ENCODE data around the gene XPO1.

Gene XPO1

GRCh38 chr2:61456746-61457420, 81.3 kb downstream of the XPO1 start:
- TF ChIP-seq CREB1 (IDR thresholded peaks at IDR 0.05; ENCODE audit: low read depth), result no peak
- TF ChIP-seq EP300 (IDR thresholded peaks at IDR 0.05; ENCODE audit: borderline replicate concordance), result no peak

GRCh38 chr2:61456070-61456745, 81.9 kb downstream of the XPO1 start:
- no peak for TF ChIP-seq MAX (IDR thresholded peaks at IDR 0.05)
- TF ChIP-seq EGR1 (IDR thresholded peaks at IDR 0.05), result no peak
- TF ChIP-seq REST (IDR thresholded peaks at IDR 0.05; ENCODE audit: low read depth), result no peak
- TF ChIP-seq TEAD4 (IDR thresholded peaks at IDR 0.05), result no peak
- TF ChIP-seq NFIC (IDR thresholded peaks at IDR 0.05), result no peak
- TF ChIP-seq RAD21 (IDR thresholded peaks at IDR 0.05; ENCODE audit: low read depth), result no peak
- no peak for TF ChIP-seq ZBTB7A (IDR thresholded peaks at IDR 0.05; ENCODE audit: low read depth)
- TF ChIP-seq YY1 (IDR thresholded peaks at IDR 0.05; ENCODE audit: low read depth), result no peak
- no peak for TF ChIP-seq EP300 (IDR thresholded peaks at IDR 0.05; ENCODE audit: borderline replicate concordance)
- TF ChIP-seq TCF12 (IDR thresholded peaks at IDR 0.05; ENCODE audit: low read depth), result no peak
- TF ChIP-seq CEBPB (IDR thresholded peaks at IDR 0.05), result no peak
- TF ChIP-seq TAF1 (IDR thresholded peaks at IDR 0.05; ENCODE audit: low read depth), result no peak

- no peak for TF ChIP-seq RAD21 (IDR thresholded peaks at IDR 0.05; ENCODE audit: low read depth)
- no peak for TF ChIP-seq TAF1 (IDR thresholded peaks at IDR 0.05; ENCODE audit: low read depth)
- TF ChIP-seq TEAD4 (IDR thresholded peaks at IDR 0.05), result no peak
- no peak for TF ChIP-seq EP300 (IDR thresholded peaks at IDR 0.05; ENCODE audit: borderline replicate concordance)
- TF ChIP-seq REST (IDR thresholded peaks at IDR 0.05; ENCODE audit: low read depth), result no peak
- TF ChIP-seq ZBTB7A (IDR thresholded peaks at IDR 0.05; ENCODE audit: low read depth), result no peak
- no peak for TF ChIP-seq FOXM1 (IDR thresholded peaks at IDR 0.05; ENCODE audit: borderline replicate concordance, low read depth)
- no peak for TF ChIP-seq USF1 (IDR thresholded peaks at IDR 0.05)
- TF ChIP-seq MAX (IDR thresholded peaks at IDR 0.05), result no peak
Measured at GRCh38 chr2:61454383-61454782, 83.8 kb downstream of the XPO1 start.

GRCh38 chr2:61452392-61452791, 85.8 kb downstream of the XPO1 start:
- no peak for TF ChIP-seq CEBPB (IDR thresholded peaks at IDR 0.05)

- TF ChIP-seq CEBPB (IDR thresholded peaks at IDR 0.05) (no peak), TCF12 (IDR thresholded peaks at IDR 0.05; ENCODE audit: low read depth) (no peak), MAX (IDR thresholded peaks at IDR 0.05) (no peak), EP300 (IDR thresholded peaks at IDR 0.05; ENCODE audit: borderline replicate concordance) (no peak)
Measured at GRCh38 chr2:61451178-61451577, 87.0 kb downstream of the XPO1 start.

GRCh38 chr2:61450144-61450543, 88.0 kb downstream of the XPO1 start:
- no peak for TF ChIP-seq REST (IDR thresholded peaks at IDR 0.05; ENCODE audit: low read depth)
- no peak for TF ChIP-seq USF1 (IDR thresholded peaks at IDR 0.05)
- TF ChIP-seq EGR1 (IDR thresholded peaks at IDR 0.05), result no peak
- no peak for TF ChIP-seq RAD21 (IDR thresholded peaks at IDR 0.05; ENCODE audit: low read depth)
- no peak for TF ChIP-seq NFIC (IDR thresholded peaks at IDR 0.05)
- TF ChIP-seq CREB1 (IDR thresholded peaks at IDR 0.05; ENCODE audit: low read depth), result no peak
- no peak for TF ChIP-seq YY1 (IDR thresholded peaks at IDR 0.05; ENCODE audit: low read depth)
- no peak for TF ChIP-seq EP300 (IDR thresholded peaks at IDR 0.05; ENCODE audit: borderline replicate concordance)
- no peak for TF ChIP-seq FOXM1 (IDR thresholded peaks at IDR 0.05; ENCODE audit: borderline replicate concordance, low read depth)
- TF ChIP-seq CEBPB (IDR thresholded peaks at IDR 0.05), result no peak
- no peak for TF ChIP-seq TEAD4 (IDR thresholded peaks at IDR 0.05)

Data from Ishikawa (cell line).